M059J (cell line): ENCODE results near the gene NCAPH2. TPM values are rescaled to one million over a fixed set of nuclear protein-coding genes. Genes with fewer than 3 reads are reported as not detected.

Source experiments
- DNase-seq: peaks from one replicate; pipeline ENCODE4 v3.0.0-alpha.2; 2012; ENCODE audit warnings: low read depth
- total RNA-seq: library from RNA; depleted of rRNA; stranded (reverse); fragments of >200 nt; shearing (Covaris generic); gene quantifications from 2 replicates; pipeline ENCODE4 v1.2.3, GENCODE V29; 2014; rRNA removed

NCAPH2 gene
- 46.8 and 50.9 TPM in 2 replicates for total RNA-seq

- peak; percentile 89 for DNase-seq
These were observed at the start of gene NCAPH2 for GRCh38 chr22:50507991-50508884. Gene NCAPH2, plus strand, starts transcription at chr22:50508224. Its CDS starts 114 bp downstream, at chr22:50508338.

- DNase-seq = no peak
These were observed 49.0 kb upstream of the NCAPH2 start for GRCh38 chr22:50459016-50459415.

- DNase-seq = no peak
These were observed 48.4 kb upstream of the NCAPH2 start for GRCh38 chr22:50459496-50460140.

GRCh38 chr22:50460938-50461337 is 47.1 kb upstream of the NCAPH2 start:
- no peak for DNase-seq

GRCh38 chr22:50461536-50461935 is 46.5 kb upstream of the NCAPH2 start:
- no peak for DNase-seq

GRCh38 chr22:50461979-50462540 is 46.0 kb upstream of the NCAPH2 start:
- DNase-seq = no peak

- no peak for DNase-seq
These were observed 44.7 kb upstream of the NCAPH2 start for GRCh38 chr22:50463188-50463900.

GRCh38 chr22:50464451-50464850 is 43.6 kb upstream of the NCAPH2 start:
- no peak for DNase-seq

GRCh38 chr22:50465066-50465930 is 42.7 kb upstream of the NCAPH2 start:
- DNase-seq = no peak

- DNase-seq = no peak
These were observed 40.7 kb upstream of the NCAPH2 start for GRCh38 chr22:50467341-50467740.

- no peak for DNase-seq
These were observed 40.1 kb upstream of the NCAPH2 start for GRCh38 chr22:50467773-50468440.

GRCh38 chr22:50468626-50469025 is 39.4 kb upstream of the NCAPH2 start:
- DNase-seq = no peak

GRCh38 chr22:50469377-50470305 is 38.4 kb upstream of the NCAPH2 start:
- peak; percentile 64 for DNase-seq

GRCh38 chr22:50470491-50470890 is 37.5 kb upstream of the NCAPH2 start:
- no peak for DNase-seq

GRCh38 chr22:50471197-50471847 is 36.7 kb upstream of the NCAPH2 start:
- no peak for DNase-seq

GRCh38 chr22:50471962-50472361 is 36.1 kb upstream of the NCAPH2 start:
- no peak for DNase-seq

GRCh38 chr22:50473088-50473487 is 34.9 kb upstream of the NCAPH2 start:
- DNase-seq = no peak

GRCh38 chr22:50473855-50474671 is 34.0 kb upstream of the NCAPH2 start:
- DNase-seq = peak; percentile 25
